Measurements from ENCODE around the gene APELA.

- no peak for TF ChIP-seq CTCF (IDR thresholded peaks at IDR 0.05; ENCODE audit: low read depth, low read length)
- no peak for TF ChIP-seq POLR2A (IDR thresholded peaks at IDR 0.05; ENCODE audit: extremely low read depth, insufficient read length)
Measured at GRCh38 chr4:164904941-164905340, 28.0 kb downstream of the APELA start.
